ENCODE measurements around the gene ACP2. TPM values are rescaled to one million over a fixed set of nuclear protein-coding genes. Genes with fewer than 3 reads are reported as not detected.

ACP2 gene
- total RNA-seq, 2 experiments from 2014 or later, result 8.0 to 9.3 TPM

Other genes starting within 250 kb of the ACP2 start
- gene ARFGAP2, start 71.9 kb downstream of the ACP2 start, total RNA-seq, result 10 to 100 TPM; 75.1 to 78.7 TPM
- gene PACSIN3, start 62.4 kb downstream of the ACP2 start, total RNA-seq, result 1 to 10 TPM; 6.5 to 7.2 TPM
- gene DDB2, start 33.8 kb downstream of the ACP2 start, total RNA-seq, result 100 to 1,000 TPM; 273 to 282 TPM
- gene NR1H3, start 9.2 kb upstream of the ACP2 start, total RNA-seq, result 10 to 100 TPM; 10.4 to 11.3 TPM
- 10 to 100 TPM; 49.9 to 52.2 TPM for gene MADD, start 21.3 kb upstream of the ACP2 start, total RNA-seq
- gene MYBPC3, start 103.9 kb upstream of the ACP2 start, total RNA-seq, result not detected
- gene SPI1, start 129.7 kb upstream of the ACP2 start, total RNA-seq, result not detected
- gene SLC39A13, start 159.8 kb upstream of the ACP2 start, total RNA-seq, result 1 to 10 TPM; 9.2 TPM
- gene PSMC3, start 177.6 kb upstream of the ACP2 start, total RNA-seq, result 100 to 1,000 TPM; 127 to 129 TPM
- not detected for gene RAPSN, start 200.3 kb upstream of the ACP2 start, total RNA-seq